NB4 (cell line): ENCODE measurements around the gene P3R3URF.

Experiments
- DNase-seq: peaks from one replicate; pipeline ENCODE4 v3.0.0; 2010; ENCODE audit warnings: low read depth
- H3K4me3 ChIP-seq: one replicate; pipeline ENCODE4 v1.5.1; 2011; ENCODE audit warnings: mild to moderate bottlenecking, low read depth, low read length, moderate library complexity
- MYC ChIP-seq: IDR thresholded peaks from 2 replicates; pipeline ENCODE4 v1.6.1; 2011; ENCODE audit warnings: low read depth, low read length
- POLR2A ChIP-seq: IDR thresholded peaks from 2 replicates; pipeline ENCODE4 v1.6.1; 2011; ENCODE audit warnings: mild to moderate bottlenecking; ENCODE audit not compliant: insufficient read length; ENCODE audit errors: extremely low read depth
- TF ChIP-seq, protein P1 (sequence below): IDR thresholded peaks from one replicate; pipeline ENCODE4 v1.5.1; 2012; ENCODE audit warnings: low read depth, low read length
- TF ChIP-seq, protein P2 (sequence below): IDR thresholded peaks from 2 replicates; pipeline ENCODE4 v1.6.1; 2011; ENCODE audit warnings: low read depth, low read length

P3R3URF gene

DNA sequence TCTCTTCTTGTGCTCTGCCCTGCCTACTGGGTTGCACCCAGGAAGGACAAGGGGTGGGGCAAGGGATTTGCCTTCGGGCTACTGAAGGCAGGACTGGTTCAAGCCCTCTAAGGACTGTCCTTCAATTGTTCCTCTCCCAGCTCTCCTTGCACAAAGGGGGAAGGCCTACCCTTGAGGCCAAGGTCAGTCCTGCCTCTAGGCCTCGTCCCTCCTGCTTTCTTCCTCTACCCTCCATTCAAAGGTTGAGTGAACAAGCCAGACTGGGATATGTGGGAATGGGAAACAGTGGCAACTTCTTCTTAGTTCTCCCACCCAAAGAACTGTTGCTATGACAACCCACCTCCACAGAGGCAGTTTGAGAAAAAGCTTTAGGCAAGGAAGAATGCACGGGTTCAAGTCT, 29.5 kb upstream of the P3R3URF start:
- no peak for DNase-seq
- TF ChIP-seq MYC (no peak), POLR2A (no peak)
- TF ChIP-seq, protein P1, sequence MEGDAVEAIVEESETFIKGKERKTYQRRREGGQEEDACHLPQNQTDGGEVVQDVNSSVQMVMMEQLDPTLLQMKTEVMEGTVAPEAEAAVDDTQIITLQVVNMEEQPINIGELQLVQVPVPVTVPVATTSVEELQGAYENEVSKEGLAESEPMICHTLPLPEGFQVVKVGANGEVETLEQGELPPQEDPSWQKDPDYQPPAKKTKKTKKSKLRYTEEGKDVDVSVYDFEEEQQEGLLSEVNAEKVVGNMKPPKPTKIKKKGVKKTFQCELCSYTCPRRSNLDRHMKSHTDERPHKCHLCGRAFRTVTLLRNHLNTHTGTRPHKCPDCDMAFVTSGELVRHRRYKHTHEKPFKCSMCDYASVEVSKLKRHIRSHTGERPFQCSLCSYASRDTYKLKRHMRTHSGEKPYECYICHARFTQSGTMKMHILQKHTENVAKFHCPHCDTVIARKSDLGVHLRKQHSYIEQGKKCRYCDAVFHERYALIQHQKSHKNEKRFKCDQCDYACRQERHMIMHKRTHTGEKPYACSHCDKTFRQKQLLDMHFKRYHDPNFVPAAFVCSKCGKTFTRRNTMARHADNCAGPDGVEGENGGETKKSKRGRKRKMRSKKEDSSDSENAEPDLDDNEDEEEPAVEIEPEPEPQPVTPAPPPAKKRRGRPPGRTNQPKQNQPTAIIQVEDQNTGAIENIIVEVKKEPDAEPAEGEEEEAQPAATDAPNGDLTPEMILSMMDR: no peak
- TF ChIP-seq, protein P2, sequence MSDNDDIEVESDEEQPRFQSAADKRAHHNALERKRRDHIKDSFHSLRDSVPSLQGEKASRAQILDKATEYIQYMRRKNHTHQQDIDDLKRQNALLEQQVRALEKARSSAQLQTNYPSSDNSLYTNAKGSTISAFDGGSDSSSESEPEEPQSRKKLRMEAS: no peak
- no peak overlapping the region for H3K4me3 ChIP-seq

DNA sequence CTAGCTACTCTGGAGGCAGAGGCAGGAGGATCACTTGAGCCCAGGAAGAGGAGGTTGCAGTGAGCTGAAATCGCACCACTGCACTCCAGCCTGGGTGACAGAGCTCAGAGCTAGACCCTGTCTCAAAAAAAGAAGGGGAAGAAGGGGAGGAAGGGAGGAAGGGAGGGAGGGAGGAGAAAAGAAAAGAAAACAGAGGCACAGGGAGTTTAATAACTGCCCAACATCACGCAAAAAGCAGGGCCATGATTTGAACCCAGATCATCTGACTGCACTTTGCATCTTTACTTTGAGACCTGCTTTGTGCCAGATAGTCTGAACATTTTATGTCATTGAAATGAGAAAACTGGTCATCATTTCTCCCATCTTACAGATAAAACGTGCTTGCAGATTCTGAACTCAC, 28.9 kb upstream of the P3R3URF start:
- DNase-seq: no peak
- TF ChIP-seq, protein P2: no peak
- TF ChIP-seq, protein P1: no peak
- no peak for TF ChIP-seq POLR2A
- TF ChIP-seq MYC: no peak

DNA sequence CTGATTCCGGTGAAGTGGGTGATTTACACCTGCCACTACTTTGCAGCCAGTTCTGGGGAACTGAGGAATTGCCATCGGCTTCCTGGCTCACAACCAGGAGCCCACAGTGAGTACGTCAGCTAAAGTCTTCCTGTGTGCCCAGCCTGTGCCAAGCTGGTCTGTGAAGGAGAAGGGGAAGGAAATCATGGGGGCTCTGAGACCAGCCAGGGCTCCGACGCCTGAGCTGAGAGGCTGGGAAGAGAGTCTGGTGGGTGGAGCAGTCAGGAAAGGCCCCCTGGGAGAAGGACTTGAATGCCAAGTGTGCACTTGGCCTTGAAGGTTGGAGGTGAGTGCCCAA, 28.1 kb upstream of the P3R3URF start:
- H3K4me3 ChIP-seq: no peak overlapping the region
- TF ChIP-seq, protein P1: no peak
- TF ChIP-seq, protein P2: no peak
- no peak for TF ChIP-seq POLR2A
- no peak for TF ChIP-seq MYC
- DNase-seq: no peak

More for the DNA sequence above, 28.9 kb upstream of the P3R3URF start:
- no peak overlapping the region for H3K4me3 ChIP-seq

DNA sequence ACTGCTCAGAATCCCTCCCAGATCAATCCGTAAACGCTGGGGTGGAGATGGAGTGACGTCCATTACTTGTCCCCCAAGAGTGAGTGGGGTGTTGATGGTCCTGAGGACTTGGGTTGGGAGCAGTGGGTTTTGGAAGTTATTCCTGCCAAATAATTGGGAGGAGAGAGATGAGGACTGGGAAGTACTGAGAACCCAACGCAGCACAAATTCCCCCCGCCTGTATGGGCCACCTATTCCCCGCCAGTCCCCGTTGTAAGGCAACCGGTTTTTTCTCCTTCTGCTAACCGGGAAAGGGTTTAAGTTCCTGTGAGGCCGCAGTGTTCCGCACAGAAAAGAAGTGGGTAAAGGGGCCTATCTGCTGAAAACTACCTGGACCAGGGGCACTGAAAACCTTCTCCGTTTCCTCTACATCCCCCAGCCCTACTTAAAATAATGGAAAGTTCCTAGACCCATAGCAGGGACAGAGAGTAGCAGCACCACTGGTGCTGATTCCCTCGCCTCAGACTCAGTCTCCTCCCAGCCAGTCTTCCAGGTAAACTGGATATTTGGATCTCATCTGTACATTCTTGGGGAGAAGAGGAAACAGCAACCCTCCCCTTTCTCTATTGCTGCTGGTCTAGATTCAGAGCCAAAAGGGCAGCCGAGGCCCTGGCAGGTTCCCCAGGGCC, 27.6 kb upstream of the P3R3URF start:
- no peak for DNase-seq
- TF ChIP-seq POLR2A (no peak), MYC (no peak)
- TF ChIP-seq, protein P1: no peak
- TF ChIP-seq, protein P2: no peak
- no peak overlapping the region for H3K4me3 ChIP-seq

DNA sequence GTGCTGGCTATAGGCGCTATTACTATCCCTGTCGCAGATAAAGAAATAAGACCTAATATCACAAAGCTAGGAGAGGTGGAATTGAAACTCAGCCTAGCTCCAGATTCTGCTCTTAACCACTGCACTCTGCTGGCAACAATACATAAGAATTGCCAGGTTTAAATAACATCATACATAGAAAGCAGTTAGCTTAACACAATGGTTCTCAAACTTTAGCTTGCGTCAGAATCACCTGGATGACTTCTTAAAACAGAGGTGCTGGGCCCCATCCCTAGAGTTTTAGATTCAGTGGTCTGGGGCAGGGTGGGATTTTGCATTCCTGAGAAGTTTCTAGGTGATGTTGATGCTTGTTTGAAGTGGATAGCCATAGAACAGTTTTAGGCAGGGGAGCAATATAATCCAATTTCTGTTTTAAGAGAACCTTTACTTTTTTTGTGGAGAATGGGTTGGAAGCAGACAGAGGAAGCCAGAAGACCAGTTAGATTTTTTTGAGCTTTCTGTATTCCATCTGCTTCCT, 23.0 kb upstream of the P3R3URF start:
- DNase-seq: no peak
- no peak overlapping the region for H3K4me3 ChIP-seq
- no peak for TF ChIP-seq MYC
- TF ChIP-seq, protein P2: no peak
- TF ChIP-seq, protein P1: no peak
- no peak for TF ChIP-seq POLR2A
